Raji (cell line): ENCODE data around the gene C11orf68.
A peak's percentile ranks its signal among the peaks of the same experiment; 100 is the strongest.

ENCODE experiments used
- POLR2A ChIP-seq: IDR thresholded peaks from 2 replicates; pipeline ENCODE4 v1.6.1; 2011; ENCODE audit warnings: low read depth, low read length, control low read depth; ENCODE audit not compliant: insufficient read depth

The C11orf68 gene

DNA sequence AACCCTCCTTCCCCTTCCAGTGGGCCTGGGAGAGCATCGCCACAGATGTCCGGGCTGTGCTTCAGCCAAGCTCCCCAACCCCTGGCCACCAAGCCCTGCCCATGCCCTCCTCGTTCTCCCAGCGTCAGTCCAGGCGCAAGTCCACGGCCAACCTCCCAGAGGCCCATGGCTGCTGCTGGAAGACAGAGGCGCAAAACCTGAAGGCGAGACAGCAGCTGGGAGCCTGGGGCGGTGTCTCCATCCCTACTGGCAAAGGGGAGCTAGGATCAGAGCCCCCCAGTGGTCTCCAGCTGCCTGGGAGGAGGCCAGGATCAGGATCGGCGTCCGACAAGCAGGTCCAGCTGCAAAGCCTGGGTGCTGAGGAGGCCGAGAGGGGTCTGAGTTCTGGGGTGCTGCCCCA lies 28.3 kb upstream of the C11orf68 start:
- no peak for TF ChIP-seq POLR2A

DNA sequence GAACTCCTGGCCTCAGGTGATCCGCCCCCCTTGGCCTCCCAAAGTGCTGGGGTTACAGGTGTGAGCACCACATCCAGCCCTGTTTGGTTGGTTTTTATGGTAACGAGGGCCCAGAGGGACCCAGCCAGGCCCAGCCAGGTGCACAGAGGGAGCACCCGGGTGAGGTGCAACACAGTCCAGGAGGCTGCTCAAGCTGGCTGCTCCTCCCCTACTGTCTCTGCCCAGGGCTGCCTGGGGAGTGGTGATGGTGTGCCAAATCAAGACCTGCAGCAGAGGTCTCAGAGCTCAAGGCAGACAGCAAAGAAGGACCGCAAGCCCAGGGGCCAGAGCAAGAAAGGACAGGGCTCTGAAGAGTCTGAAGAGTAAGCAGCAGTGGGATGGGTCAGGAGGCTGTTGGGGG lies 27.8 kb upstream of the C11orf68 start:
- no peak for TF ChIP-seq POLR2A

DNA sequence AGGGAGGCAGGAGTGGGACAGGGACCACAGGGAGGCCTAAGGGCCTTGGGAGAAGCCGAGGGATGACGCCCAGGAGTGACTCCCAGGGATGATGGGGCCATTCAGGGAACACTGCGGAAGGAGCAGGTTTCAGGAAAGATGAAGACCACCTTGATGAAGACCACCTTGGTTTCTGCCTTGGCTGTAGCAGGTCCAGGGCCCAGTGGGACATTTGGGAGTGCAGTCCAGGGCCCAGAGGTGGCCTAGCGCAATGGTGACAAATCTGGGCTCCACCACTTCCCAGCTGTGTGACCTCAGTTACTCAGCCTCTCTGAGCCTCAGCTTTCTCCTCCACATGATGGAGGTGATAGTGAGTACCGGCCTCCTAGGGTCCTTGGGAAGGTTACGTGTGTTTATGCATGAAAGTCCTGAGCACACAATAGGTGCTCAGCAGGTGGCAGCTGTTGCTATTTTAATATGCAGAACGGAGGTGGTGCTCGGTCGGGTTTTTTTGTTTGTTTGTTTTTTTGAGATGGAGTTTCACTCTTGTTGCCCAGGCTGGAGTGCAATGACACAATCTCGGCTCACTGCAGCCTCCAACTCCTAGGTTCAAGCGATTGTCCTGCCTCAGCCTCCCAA lies 27.2 kb upstream of the C11orf68 start:
- TF ChIP-seq POLR2A, result no peak

DNA sequence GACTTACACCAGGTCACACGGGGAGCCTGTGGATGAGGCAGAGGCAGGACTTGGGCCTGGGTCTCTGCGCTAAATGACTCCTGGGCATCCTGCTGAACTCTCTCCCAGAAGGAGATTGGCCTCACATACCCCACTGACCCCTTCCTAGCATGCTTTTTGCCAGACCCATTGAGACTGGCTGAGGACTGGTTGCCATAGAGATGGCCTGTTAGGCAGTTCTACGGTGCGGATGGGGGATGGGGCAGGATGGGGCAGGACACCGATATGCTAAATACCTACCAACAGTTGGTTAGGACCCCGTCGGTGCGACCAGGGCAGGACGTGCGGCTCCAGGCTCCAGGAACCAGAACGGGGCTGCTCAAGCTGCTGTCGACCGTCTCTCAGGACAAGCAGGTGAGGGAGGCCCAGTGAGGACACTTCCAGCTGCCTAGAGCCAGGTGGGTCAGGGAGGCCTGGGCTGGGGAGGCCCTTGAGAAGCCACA lies 26.6 kb upstream of the C11orf68 start, which contains the start of gene TSGA10IP:
Gene TSGA10IP, plus strand, starts transcription at position 51 of the 482 bp plus-strand sequence. Its CDS starts 196 bp downstream, at position 247.
- TF ChIP-seq POLR2A, result no peak

DNA sequence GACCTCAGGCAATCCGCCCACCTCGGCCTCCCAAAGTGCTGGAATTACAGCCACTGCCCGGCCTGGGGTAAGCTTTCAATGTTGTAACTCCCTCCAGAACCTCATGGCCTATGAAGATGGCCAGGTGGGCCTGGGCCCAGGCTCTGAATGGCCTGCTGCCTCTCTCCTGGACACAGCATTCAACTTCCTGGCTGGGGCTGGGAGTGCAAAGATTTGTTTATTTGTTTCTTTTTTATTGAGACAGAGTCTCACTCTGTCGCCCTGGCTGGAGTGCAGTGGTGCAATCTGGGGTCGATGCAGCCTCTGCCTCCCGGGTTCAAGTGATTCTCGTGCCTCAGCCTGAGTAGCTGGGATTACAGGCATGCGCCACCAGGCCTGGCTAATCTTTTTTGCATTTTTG lies 25.9 kb upstream of the C11orf68 start:
- no peak for TF ChIP-seq POLR2A

DNA sequence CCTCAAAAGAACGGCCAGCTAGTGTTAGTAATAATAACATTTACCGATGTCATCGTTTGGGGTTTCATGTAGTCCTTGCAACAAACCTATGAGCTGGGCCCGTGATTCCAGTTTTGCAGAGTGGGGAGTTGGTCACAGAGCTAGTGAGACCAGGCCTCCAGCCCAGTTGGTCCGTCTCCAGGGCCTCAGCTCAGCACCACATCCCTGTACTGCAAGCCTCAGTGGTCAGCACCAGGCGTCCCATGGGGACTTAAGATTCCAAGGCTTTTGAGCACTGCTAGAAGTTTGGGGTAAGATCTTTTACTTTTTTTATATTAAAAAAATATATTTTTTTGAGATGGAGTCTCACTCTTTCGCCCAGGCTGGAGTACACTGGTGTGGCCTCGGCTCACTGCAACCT lies 25.3 kb upstream of the C11orf68 start:
- no peak for TF ChIP-seq POLR2A

DNA sequence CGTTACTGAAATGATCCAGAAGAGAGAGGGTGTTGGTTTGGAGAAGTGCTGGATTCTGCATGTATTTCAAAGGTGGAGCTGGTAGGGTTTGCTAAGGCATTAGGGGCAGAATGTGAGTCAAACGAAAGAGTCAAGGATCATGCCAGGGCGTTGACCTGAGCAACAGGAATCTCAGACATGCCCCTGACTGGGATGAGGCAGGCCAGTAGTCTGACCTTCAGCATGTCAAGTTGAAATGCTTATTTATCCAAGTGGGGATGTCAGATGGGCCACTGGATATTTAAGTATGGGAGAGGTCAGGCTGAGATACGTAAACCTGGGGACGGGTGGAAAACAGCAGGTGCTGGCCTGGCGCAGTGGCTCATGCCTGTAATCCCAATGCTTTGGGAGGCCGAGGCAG lies 23.7 kb upstream of the C11orf68 start:
- TF ChIP-seq POLR2A, result no peak

DNA sequence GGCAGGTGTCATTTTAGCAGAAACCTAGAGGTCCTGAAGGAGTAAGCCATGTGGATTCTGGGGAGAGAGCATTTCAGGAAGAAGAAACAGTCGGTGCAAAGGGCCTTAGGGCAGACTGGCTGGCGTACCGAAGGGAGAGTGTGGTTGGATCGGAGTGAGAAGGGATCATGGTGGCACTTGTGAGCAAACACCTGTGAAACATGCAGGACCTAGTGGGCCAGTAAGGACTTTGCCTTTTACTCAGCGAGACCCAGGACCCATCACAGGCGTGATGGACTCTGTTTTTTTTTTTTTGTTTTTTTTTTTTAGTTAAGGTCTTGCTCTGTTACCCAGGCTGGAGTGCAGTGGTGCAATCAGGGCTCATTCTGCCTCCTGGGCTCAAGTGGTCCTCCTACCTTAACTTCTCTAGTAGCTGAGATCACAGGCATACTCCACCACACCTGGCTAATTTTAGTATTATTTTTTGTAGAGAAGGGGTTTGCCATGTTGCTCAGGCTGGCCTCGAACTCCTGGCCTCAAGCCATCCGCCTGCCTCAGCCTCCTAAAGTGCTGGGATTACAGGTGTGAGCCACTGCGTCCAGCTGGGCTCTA lies 23.0 kb upstream of the C11orf68 start:
- TF ChIP-seq POLR2A, result no peak

DNA sequence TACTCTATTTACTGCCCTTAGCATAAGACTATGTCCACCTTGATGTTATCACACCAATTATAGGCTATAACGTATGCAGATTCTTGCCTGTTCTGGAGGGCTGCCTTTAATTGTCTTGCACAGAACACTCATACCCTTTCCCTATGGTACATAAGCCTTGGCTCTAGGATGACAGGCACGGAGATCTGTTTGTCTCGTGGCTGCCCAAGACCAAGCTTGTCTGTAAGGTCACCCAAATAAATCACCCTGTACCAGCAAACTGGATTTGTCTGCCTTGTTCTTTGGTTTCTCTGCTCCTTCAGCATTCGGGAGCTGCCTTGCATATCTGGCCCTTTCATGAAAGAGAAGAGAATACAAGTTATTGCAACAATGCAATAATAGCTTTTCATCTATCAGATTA lies 18.9 kb upstream of the C11orf68 start:
- no peak for TF ChIP-seq POLR2A

DNA sequence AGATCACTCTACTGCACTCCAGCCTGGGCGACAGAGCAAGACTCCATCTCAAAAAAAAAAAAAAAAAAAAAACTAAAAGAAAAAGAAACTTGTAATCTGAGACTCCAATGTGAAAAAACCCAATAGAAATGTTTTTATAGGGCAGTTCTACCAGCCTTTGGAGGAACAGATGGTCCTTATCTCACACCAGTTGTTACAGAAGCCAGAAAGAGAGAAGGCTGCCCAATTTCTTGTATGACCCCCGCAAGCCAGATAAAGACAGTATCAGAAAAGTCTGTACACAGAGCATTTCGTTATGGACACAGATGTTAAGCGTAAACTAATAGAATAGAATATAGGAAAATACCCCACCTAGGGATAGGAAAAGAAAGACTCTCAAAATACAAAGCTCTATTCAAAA lies 15.2 kb upstream of the C11orf68 start:
- TF ChIP-seq POLR2A, result no peak

DNA sequence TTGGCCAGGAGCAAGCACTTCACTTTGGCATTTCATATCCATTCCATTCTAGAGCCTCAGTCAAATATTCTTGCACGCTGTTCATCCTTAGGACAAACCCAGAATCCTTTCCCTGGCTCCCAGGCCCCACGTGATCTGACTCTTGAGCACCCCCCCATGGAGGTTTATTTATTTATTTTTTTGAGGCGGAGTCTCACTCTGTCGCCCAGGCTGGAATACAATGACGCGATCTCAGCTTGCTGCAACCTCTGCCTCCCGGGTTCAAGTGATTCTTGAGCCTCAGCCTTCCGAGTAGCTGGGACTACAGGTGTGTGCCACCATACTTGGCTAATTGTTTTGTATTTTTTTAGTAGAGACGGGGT lies 13.7 kb upstream of the C11orf68 start:
- no peak for TF ChIP-seq POLR2A

DNA sequence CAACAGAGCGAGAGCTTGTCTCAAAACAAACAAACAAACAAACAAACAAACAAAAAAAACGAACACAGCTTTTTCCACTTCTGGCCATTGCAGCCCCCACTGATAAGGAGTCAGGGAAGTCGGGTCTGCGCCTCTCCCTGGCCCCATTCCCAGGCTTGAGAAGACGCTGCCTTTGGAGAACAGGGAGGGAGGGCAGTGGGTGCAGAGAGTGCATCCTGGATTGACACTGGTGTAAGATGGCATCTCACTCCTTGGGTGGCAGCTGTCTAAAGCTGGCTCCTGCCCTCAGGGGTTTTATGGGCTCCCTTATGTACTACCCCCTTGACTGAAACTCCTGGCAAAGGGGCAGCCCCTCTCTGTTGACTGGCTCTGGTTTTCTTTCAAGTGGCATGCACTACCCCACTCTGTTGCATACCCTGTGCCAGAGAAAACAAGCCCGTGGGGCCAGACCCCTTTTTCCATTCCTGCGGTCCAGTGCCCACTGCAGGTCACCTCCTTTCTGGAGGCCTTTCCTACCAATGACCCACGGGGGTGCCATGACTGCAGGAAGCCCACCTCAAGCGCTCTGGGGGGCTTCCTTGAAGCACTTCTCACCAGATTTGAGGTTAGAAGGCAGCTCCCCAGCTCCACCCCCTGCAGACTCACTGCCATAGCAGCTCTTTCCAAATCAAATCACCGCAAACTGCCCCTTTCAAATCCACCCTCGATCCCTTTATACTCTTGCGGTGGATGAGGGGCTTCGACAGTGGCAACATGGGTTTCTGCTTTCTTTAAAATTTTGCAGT lies 13.1 kb upstream of the C11orf68 start:
- TF ChIP-seq POLR2A, result no peak

DNA sequence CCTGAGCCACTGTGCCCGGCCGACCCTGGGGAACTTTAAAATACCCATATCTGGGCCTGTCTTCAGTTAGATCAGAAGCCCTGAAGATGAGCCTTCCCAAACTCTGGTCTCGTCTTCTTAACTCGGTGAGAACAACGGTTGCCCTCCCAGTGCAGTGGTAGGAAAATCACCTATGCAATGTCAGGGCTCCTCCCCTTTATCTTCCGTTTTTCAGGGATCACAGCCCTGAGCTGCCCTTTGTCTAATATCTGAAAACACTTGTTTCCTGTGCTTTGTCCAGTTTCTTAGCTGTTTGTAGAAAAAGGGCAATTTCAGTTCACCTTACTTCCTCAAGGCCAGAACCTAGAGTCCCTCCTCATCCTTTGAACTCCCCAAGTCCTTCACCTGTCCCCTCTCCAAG lies 9.8 kb upstream of the C11orf68 start:
- no peak for TF ChIP-seq POLR2A

DNA sequence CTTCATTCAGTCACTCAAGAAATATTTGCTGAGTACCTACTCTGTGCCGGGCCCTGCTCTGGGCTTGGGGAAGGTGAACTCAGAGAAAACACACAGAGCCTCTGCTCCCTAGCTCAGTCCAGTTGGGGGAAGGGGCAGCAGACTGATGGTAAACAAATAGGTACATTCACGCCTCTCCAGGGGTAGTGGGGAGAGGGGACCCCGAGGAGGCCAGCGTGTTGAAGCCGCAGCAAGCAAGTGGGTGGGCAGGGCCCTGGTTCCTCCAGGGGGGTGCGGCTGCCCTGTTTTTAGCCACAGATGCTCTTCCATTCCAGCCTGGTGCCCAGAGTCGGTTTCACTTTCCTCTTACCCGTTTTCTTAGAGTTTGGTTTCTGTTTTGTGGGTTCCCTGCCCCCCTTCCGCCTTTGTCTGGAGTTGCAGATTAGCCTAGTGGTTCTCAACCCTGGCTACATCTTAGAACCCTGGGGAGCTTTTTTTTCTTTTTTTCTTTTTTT lies 9.1 kb upstream of the C11orf68 start:
- 0 out of 2 replicates have a peak, but pooled peaks have one; percentile 36 for TF ChIP-seq POLR2A

DNA sequence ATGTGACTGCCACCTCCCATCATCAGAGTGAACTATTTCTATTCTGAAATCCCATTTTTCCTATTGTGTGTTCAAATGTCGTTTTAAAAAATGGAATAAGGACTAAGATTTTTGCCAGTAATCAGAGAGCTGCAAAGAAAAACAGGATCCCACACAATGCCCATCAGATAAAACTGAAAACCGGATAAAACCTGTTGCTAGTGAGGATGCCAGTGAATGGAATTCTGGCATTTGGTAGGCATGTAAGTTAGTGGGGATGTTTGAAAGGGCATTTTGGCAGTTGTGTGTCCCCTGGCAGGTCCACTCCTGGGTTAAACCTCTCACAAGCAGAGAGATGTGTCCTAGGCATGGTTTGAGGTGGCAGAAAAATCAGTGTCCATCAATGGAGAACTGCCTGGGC lies 6.5 kb upstream of the C11orf68 start:
- TF ChIP-seq POLR2A, result no peak

DNA sequence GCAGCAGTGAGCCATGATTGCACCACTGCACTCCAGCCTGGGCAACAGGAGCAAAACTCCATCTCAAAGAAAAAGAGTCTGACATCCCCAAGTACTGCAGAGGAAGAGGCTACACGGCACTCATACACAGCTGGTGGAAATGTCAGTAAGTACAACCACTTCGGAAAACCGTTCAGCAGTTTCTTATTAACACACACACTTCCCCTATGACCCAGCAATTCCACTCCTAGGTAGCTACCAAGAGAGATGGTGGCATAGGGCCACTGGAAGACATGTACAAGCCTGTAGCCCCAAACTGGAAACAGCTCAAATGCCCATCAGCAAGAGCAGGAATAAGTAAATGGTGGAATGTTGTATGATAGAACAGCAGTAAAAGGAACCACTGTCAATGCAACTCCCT lies 3.7 kb upstream of the C11orf68 start:
- no peak for TF ChIP-seq POLR2A
